ENCODE data around the gene AGAP1. TPM values are rescaled to one million over a fixed set of nuclear protein-coding genes. Genes with fewer than 3 reads are reported as not detected.
A peak's percentile ranks its signal among the peaks of the same experiment; 100 is the strongest.

AGAP1 gene
- total RNA-seq, 1 donor from 2014 or later, result 39.0 TPM

GRCh38 chr2:235674146-235674545 lies 180.3 kb downstream of the AGAP1 start:
- H3K36me3 Mint-ChIP-seq (ENCODE audit: low read depth), result no peaks in the 10 kb centered on the region
- H3K27me3 Mint-ChIP-seq (ENCODE audit: low read depth), result no peaks in the 10 kb centered on the region
- no peaks in the 10 kb centered on the region for H3K9me3 Mint-ChIP-seq (ENCODE audit: low read depth)
- no peak overlapping the region for H3K27ac Mint-ChIP-seq (ENCODE audit: unreplicated experiment)
- no peak overlapping the region for H3K4me3 Mint-ChIP-seq (ENCODE audit: unreplicated experiment)
- DNase-seq (ENCODE audit: low spot score), result no peak
- TF ChIP-seq CTCF (IDR thresholded peaks at IDR 0.05), result no peak
- H3K4me1 Mint-ChIP-seq (ENCODE audit: low read depth), result peaks cover 40% of the 10 kb centered on the region

GRCh38 chr2:235674812-235675211 lies 181.0 kb downstream of the AGAP1 start:
- Mint-ChIP-seq H3K9me3 (ENCODE audit: low read depth) (no peaks in the 10 kb centered on the region), H3K36me3 (ENCODE audit: low read depth) (no peaks in the 10 kb centered on the region), H3K4me3 (ENCODE audit: unreplicated experiment) (no peak overlapping the region), H3K27ac (ENCODE audit: unreplicated experiment) (no peak overlapping the region), H3K27me3 (ENCODE audit: low read depth) (no peaks in the 10 kb centered on the region), H3K4me1 (ENCODE audit: low read depth) (peaks cover 46% of the 10 kb centered on the region)
- TF ChIP-seq CTCF (IDR thresholded peaks at IDR 0.05), result no peak
- no peak for DNase-seq (ENCODE audit: low spot score)

GRCh38 chr2:235675678-235676535 lies 182.1 kb downstream of the AGAP1 start:
- no peaks in the 10 kb centered on the region for H3K36me3 Mint-ChIP-seq (ENCODE audit: low read depth)
- H3K4me1 Mint-ChIP-seq (ENCODE audit: low read depth), result peaks cover 48% of the 10 kb centered on the region
- no peak overlapping the region for H3K4me3 Mint-ChIP-seq (ENCODE audit: unreplicated experiment)
- H3K27me3 Mint-ChIP-seq (ENCODE audit: low read depth), result no peaks in the 10 kb centered on the region
- H3K27ac Mint-ChIP-seq (ENCODE audit: unreplicated experiment), result no peak overlapping the region
- H3K9me3 Mint-ChIP-seq (ENCODE audit: low read depth), result no peaks in the 10 kb centered on the region
- peak; percentile 36 for TF ChIP-seq CTCF (IDR thresholded peaks at IDR 0.05)
- no peak for DNase-seq (ENCODE audit: low spot score)

GRCh38 chr2:235676536-235676799 lies 182.6 kb downstream of the AGAP1 start:
- Mint-ChIP-seq H3K4me1 (ENCODE audit: low read depth) (peaks cover 46% of the 10 kb centered on the region), H3K4me3 (ENCODE audit: unreplicated experiment) (no peak overlapping the region), H3K27ac (ENCODE audit: unreplicated experiment) (no peak overlapping the region), H3K36me3 (ENCODE audit: low read depth) (no peaks in the 10 kb centered on the region), H3K9me3 (ENCODE audit: low read depth) (no peaks in the 10 kb centered on the region), H3K27me3 (ENCODE audit: low read depth) (no peaks in the 10 kb centered on the region)
- TF ChIP-seq CTCF (IDR thresholded peaks at IDR 0.05), result no peak
- DNase-seq (ENCODE audit: low spot score), result no peak

- H3K9me3 Mint-ChIP-seq (ENCODE audit: low read depth), result no peaks in the 10 kb centered on the region
- TF ChIP-seq CTCF (IDR thresholded peaks at IDR 0.05), result no peak
- no peaks in the 10 kb centered on the region for H3K36me3 Mint-ChIP-seq (ENCODE audit: low read depth)
- peaks cover 37% of the 10 kb centered on the region for H3K4me1 Mint-ChIP-seq (ENCODE audit: low read depth)
- no peak overlapping the region for H3K27ac Mint-ChIP-seq (ENCODE audit: unreplicated experiment)
- no peaks in the 10 kb centered on the region for H3K27me3 Mint-ChIP-seq (ENCODE audit: low read depth)
- H3K4me3 Mint-ChIP-seq (ENCODE audit: unreplicated experiment), result no peak overlapping the region
- no peak for DNase-seq (ENCODE audit: low spot score)
Measured at GRCh38 chr2:235677276-235677788, 183.5 kb downstream of the AGAP1 start.
